ENCODE data around the gene LY9. TPM values are rescaled to one million over a fixed set of nuclear protein-coding genes. Genes with fewer than 3 reads are reported as not detected.

LY9 gene
- total RNA-seq, 4 donors from 2014 or later, result 0.22 to 5.1 (median 3.8) TPM; not detected in 1

GRCh38 chr1:160781186-160781766 lies 14.7 kb upstream of the LY9 start:
- TF ChIP-seq CTCF (IDR thresholded peaks at IDR 0.05; ENCODE audit: low read depth), result no peak

DNA sequence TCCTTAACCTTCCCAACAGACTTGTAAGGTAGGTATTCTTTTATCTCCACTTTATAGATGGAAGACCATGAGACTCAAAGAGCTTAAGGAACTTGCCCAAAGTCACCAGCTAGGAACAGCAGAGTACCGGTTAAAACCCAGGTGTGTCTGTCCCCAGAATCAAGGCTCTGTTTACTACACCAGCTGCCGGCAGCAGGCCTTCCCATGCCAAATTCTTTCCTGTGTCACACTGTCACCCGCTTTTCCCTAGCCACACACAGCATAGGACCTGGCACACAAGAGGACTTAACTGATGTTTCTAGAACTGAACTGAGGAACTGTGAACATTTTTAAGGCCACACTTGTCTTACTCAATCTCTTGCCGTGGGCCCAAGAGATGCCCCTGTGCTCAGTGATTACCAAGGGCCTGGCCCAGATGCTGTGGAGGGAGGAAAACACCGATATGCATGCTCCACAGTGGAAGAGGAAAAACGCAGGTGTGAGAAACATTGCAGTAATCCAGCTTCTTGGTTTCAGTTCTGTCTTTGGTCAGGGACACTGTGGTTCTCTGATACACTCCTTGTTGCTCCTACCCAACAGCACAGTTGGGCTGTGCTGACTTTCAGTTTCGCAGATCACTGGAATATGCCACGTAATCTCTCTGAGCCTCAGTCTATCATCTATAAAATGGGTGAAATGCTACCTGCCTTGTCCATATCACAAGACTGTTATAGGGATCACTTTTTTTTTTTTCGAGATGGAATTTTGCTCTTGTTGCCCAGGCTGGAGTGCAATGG lies 13.9 kb upstream of the LY9 start:
- no peak for TF ChIP-seq CTCF (IDR thresholded peaks at IDR 0.05; ENCODE audit: low read depth)

DNA sequence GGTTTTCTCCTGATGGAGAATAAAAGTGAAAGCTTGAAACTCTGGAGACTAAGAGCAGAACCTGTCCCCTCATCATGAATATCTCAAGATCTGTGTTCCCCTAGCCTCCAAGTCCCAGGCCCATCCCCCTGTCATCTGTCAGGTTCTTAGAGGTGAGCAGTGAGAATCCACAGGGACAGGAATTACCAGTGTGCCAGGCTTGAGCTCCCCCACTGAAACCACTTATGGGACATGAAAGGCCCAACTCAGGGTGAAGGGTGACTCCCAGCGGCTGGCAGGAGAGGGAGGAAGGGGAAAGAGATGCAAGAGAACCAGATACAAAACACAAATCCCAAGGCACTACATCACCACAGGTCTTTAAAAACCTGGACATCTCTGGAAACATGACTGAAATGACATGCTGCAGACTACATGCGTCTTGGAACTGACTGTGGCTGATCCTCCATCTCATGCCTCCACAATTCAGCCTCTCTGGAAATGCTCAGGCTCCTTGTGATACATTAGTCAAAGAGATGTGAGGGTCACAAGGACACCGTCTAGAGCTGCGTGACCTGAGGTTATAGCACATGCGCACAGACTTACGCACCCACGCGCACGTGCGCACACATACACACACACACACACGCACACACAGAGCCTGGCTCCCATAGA lies 6.8 kb upstream of the LY9 start:
- TF ChIP-seq CTCF (IDR thresholded peaks at IDR 0.05; ENCODE audit: low read depth), result no peak

DNA sequence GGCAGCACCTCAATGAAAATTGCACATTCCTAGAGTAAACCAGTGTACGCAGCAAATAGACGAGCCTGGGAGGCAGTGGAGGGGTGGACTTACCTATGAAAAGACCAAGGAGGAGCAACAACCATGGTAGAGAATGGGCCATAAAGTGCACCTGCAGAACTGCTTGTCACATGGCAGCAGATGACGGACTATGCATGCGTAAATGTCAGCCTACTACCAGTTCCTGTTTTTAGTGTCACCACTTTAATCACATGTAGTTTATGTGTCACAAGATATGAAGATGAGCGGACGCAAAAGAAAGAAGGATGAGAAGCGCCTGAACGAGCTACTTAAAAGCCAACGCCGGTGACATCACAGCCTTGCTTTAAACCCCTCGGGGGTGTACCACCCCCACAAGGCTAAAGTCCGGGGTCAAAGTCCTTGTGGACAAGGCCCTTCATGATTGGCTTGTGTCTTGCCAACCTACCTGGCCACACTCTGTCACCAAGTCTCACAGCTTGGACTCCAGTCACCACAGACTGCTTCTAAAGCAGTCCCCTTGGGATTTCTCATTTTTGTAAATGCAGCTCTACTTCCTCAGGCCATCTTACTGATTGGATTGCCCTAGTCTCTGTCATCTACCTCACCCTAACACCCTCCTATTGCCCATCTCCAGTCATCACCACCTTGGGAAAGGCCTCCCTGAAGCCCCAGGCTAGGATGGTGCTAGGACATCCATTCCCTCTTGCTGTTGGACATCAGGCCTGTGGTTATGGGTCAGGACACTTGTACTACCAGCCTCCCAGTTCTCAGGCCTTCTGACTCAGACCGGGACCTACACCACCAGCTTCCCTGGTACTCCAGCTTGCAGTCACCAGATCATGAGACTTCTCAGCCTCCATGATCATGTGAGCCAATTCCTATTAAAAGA lies 6.0 kb upstream of the LY9 start:
- TF ChIP-seq CTCF (IDR thresholded peaks at IDR 0.05; ENCODE audit: low read depth), result no peak

- TF ChIP-seq CTCF (IDR thresholded peaks at IDR 0.05; ENCODE audit: low read depth), result no peak
These were observed 1.6 kb upstream of the LY9 start for GRCh38 chr1:160794376-160794775.

GRCh38 chr1:160797271-160797709 lies 1.3 kb downstream of the LY9 start:
- no peak for TF ChIP-seq CTCF (IDR thresholded peaks at IDR 0.05; ENCODE audit: low read depth)

All from subcutaneous adipose tissue (tissue), 4 donors.